HG02938 (cell line): Measurements from ENCODE around the gene TP53AIP1.

Source experiments
- ATAC-seq: cut with Tn5 transposase; IDR thresholded peaks from one replicate; pipeline ENCODE4 v1.9.1; 2021; ENCODE audit warnings: mild to moderate bottlenecking, moderate library complexity; ENCODE audit not compliant: unreplicated experiment

TP53AIP1 gene, protein sequence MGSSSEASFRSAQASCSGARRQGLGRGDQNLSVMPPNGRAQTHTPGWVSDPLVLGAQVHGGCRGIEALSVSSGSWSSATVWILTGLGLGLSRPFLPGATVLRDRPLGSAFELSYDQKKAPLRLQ

DNA sequence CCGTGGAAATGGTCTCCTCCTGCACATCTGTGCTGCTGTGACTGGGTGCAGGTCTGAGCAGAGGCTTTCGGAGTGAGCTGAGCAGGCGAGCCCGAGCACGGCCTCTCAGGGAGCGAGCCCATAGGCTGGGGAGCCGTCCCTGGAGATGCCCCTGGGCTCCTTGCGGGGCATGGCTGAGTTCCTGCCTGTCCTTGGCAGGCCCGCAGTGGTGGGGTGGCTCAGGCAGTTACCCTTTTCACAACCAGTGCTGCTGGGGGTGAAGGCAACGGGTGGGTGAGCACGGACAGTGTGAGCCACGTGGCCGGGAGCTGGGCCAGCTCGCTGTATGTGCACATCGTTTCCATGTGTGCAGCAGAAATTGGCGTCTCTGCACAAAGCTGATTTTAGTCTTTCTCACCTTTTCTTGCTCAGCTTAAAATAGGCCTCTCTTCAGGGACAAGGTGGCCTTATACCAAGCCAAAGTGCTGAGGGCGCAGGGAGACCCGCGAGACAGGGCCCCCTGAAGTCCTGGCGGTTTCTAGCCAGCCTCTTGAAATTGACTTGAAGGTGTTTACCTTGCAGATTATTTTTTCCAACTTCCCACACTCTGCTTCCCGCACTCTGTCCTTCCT, at the start of gene TP53AIP1:
Gene TP53AIP1, minus strand, starts transcription at position 55 of the 611 bp plus-strand sequence. CDS start 5,053 bp downstream, outside the sequence.
- ATAC-seq: no peak

- ATAC-seq: no peak
These were observed 45.7 kb upstream of the TP53AIP1 start for GRCh38 chr11:128988242-128988970.

DNA sequence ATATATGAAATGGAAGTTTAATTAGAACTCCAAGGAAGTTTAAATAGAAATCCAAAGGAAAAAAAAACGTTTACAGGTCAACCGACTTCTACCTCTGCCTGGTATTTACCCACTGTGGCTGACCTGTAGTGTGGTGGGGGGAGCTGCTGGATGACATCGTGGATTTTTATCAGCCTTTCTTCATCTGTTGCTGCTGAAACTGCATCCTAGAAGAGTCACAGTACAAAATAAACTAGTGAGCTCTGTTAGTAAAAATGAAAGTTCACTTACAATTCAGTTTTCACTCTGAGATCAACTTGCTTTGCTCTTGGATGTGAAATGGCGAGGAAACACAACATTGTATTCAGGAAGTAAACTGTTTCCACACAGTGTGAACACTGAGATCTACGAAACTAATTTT, 43.2 kb upstream of the TP53AIP1 start:
- ATAC-seq: no peak

DNA sequence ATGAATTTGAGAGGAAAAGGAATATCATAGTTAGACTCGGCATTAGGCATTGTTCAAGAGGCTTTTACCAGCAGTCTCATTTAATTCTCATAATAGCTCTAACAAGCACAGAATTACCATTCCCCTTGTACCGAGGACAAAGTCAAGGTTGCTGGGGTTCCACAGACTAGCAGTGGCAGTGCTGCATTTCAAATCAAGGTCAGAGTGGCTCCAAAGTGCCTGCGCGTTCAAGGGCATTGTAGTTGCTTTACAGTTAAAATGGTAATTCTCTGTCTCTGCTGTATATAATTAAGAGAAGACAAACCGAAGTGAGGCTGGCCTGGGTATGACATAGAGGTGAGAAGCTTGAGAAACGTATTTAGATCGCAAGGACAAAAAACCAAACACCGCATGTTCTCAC, 40.4 kb upstream of the TP53AIP1 start:
- ATAC-seq: no peak

GRCh38 chr11:128981254-128981653, 38.6 kb upstream of the TP53AIP1 start:
- ATAC-seq: no peak

- ATAC-seq: no peak
These were observed 28.0 kb upstream of the TP53AIP1 start for GRCh38 chr11:128970598-128971190.

- ATAC-seq: no peak
These were observed 26.2 kb upstream of the TP53AIP1 start for GRCh38 chr11:128968916-128969315.

DNA sequence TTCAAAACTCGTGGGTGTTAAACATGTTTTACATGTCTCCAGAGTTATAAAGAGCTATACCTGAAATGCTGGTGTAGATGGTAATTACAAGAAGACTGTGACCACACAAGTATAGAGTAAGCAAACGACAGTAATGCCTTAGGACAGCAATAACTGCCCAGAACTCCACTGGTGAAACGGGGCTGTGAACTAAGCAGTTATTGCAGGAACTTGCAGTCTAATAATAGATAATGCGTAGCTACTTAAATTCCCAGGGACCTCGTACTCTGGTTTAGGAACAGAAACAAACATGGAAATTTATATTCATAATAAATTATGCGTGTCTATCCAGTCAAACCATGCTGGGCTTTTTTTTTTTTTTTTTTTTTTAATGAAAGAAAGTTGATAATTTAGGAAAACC, 24.9 kb upstream of the TP53AIP1 start:
- no peak for ATAC-seq

- ATAC-seq: peak; percentile 96
These were observed 22.8 kb upstream of the TP53AIP1 start for GRCh38 chr11:128965485-128965884.

DNA sequence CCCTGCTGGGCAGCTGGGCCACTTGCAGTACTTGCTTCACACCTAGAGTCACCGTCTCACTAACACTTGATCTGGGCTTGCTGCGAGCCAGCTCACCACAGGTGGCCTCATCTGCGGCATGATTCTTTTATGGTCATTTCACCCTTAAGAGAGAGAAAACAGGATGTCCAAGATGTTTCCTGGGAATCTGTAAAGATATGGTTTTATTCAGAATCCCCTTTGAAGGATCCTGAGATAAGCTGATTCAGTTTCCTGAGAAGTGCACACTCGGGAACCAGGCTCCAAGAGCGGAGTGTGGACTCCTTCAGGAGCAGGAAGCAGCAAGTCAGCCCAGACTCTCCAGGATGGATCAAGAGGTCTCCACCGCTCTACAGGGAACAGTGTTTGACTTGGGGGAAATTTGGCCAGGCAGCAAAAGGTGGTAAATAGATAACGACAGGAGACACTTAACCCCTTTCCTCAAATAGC, 21.8 kb upstream of the TP53AIP1 start:
- ATAC-seq: no peak

DNA sequence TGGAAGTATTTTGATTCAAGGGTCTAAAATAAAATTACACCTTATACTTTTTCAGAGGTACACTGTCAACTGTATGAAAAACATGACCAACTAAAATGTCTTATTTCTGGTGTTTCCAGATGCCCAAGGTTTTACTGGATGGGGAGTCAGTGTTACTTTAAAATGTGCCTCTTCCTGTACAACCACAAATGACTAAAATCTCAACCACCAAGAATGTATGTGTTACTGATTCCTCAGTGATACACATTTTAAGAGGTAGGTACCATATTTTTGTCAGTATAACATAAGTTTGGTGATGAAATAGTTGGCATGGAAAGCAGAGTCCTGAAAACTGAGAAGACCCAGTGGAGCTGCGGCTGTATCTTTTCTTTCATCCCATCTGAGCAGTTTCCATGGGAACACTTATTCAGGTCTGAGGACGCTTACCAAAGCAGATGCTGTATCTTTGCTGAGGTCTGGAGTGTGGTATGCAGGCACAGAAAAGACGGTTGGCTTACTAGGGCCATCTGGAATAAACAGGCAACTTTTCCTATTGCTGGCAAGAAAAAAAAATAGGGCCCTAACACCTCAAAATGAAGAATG, 21.2 kb upstream of the TP53AIP1 start:
- ATAC-seq: no peak

- no peak for ATAC-seq
These were observed 20.2 kb upstream of the TP53AIP1 start for GRCh38 chr11:128962896-128963295.

- no peak for ATAC-seq
These were observed 19.0 kb upstream of the TP53AIP1 start for GRCh38 chr11:128961645-128962044.

- no peak for ATAC-seq
These were observed 14.5 kb upstream of the TP53AIP1 start for GRCh38 chr11:128957202-128957482.

GRCh38 chr11:128956401-128957201, 13.9 kb upstream of the TP53AIP1 start:
- peak; percentile 86 for ATAC-seq

GRCh38 chr11:128955636-128956035, 13.0 kb upstream of the TP53AIP1 start:
- no peak for ATAC-seq

DNA sequence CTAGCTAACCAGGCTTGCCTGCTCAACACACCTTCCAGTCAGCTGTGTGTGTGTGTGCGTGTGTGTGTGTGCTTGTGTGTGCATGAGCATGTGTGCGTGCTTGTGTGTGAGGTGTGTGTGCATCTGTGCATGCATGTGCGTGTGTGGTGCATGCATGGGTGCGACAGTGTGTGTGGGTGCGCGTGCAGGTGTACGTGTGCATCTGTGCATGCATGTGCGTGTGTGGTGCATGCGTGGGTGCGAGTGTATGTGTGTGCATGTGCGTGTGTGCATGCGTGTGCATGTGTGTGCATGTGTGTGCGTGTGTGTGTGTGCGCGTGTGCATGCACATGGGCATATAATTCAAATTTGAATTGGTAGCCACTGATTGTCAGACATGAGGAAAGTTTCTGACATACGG, 10.5 kb upstream of the TP53AIP1 start:
- ATAC-seq: no peak

DNA sequence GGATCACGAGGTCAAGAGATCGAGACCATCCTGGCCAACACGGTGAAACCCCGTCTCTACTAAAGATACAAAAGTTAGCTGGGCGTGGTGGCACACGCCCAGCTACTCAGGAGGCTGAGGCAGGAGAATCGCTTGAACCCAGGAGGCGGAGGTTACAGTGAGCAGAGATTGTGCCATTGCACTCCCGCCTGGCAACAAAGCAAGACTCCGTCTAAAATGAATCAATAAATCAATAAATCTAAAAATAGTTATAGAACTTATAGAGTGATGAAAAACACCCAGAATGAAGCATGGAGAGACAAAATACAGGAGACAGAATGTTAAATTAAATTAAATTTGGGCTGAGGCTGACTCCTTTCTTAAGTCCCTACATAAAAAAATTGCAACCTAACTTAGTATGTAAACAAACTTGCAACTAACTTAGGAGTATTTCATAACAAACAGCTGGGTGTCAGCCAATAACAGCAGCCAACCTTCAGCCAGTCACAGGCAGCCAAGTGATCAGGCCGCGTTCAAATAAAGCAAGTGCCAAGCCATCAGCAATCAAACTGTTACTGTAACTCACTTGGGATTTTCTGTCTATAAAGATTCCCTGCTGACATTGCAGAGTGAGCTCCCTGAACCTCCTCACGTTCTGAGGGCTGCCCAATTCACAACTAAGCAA, 7.3 kb upstream of the TP53AIP1 start:
- ATAC-seq: no peak

- ATAC-seq: no peak
These were observed 5.9 kb upstream of the TP53AIP1 start for GRCh38 chr11:128948583-128948982.

DNA sequence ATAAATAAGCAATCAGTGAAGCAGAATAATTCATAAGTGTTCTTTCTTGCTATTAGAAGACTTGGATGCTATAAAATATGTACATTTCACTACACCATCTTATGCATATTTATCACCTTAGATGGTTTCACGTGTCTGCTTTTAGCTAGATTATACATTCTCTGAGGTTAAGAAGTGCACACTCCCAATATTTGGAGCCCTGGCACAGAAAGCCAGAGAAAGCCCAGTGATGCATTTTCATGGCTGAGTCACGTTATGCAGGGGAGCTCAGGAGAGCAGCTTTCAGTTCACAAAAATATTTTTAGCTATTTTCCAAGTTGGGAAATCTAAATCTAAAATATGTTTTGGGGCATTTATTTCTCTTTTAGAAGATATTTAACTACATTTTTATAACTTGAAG, 5.1 kb upstream of the TP53AIP1 start:
- ATAC-seq: no peak
